Stimulated activated CD4-positive, alpha-beta T cell treated with anti-CD3 and anti-CD28 coated beads, Interleukin-4, amount 100 ng/mL, for 24 hours (primary cell): ENCODE measurements around the gene CNTN6.

Experiments used
- DNase-seq: peaks from one replicate; pipeline ENCODE4 v3.0.0-alpha.2; 2020

The CNTN6 gene

DNA sequence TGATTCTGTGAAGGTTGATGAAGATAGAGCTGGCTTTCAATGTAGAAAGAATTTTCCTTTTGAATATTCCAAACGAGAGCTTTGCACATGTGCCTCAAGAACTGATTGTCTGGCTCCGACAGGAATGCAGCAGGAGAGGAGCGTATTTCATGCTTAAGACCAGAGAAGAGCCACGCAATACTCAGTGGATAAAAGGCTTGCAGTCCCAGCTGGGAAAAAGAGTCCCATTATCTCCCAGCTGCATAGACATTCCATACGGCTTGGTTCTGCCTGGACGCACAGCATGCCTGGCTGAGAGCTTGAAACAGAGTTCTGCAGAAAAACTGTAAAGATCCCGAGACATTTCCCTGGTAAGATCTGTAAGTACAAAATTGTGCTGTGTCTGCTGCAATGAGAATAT, at the start of gene CNTN6:
Gene CNTN6, plus strand, starts transcription at position 254 of the 400 bp plus-strand sequence. CDS start 54,985 bp downstream, outside the sequence.
- no peak for DNase-seq

DNA sequence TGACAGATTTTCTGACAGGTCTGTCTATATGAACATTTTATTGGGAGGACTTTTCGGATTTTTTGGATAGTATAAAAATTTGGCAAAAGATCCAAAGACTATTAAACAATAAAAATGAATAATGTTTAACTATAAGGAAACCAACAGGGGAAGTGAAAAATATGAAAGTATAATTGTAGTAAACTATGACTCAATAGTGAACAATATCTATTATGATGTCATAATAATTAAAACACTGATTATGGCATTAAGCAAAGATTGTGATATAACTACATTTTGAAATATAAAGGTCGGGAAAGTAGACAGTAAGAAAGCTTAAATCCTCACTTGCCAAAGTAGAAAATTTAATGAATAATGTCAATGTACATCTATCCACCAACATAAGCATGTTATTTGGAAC, 44.3 kb upstream of the CNTN6 start:
- DNase-seq: no peak

DNA sequence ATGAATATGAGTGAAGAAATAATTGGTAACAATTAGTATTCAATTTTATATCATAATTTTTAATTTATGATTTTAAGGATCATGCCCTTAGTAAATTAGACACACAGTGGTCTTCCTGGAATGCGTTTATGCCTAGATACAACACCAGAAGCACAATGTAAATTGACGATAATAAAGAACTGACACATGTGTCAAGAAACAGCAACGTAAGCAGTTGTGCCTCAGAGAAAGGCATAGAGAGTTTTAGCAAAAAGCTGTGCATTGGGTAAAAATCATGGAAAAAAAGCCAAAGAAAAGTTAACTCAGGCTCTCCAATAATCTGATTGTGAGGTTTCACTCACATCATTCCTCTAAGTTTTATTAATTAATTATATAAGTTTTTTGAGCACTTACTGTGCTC, 37.0 kb upstream of the CNTN6 start:
- no peak for DNase-seq

DNA sequence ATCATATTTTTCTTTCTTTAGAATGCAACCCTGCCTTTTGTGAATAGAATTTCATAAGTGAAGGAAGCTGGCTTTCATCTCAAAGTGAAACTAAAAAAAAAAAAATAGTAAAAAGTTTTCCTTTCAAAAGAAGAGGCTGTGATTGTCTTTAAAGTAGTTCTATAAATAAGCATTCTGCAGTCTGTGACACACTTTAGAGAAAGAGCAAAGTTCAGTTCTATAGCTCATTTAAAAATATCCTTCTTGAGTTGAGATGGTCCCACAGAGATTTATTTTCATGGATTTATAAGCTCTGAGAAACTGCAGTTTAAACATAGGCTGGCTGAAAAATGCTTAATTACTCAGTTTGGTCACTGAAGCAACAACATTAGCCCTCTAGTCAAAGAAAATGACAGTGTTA, 36.1 kb upstream of the CNTN6 start:
- no peak for DNase-seq

DNA sequence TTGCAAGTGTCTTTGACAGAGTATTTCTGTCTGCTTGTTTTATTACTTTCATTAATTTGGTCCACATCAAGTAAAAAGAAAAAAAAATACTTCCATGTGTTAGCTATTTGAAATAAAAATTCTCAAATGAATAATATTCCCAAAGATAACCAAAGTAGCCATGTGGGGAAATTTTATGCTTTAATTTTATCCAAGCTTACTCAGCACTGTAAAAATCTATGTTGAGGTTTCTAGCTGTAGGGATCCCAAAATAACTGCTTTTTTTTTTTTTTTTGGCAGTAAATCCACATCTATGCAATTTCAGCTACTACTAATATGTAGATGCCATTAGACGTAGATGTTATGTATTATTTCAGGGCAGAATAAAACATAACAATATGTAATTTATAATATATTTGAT, 35.4 kb upstream of the CNTN6 start:
- DNase-seq: no peak

DNA sequence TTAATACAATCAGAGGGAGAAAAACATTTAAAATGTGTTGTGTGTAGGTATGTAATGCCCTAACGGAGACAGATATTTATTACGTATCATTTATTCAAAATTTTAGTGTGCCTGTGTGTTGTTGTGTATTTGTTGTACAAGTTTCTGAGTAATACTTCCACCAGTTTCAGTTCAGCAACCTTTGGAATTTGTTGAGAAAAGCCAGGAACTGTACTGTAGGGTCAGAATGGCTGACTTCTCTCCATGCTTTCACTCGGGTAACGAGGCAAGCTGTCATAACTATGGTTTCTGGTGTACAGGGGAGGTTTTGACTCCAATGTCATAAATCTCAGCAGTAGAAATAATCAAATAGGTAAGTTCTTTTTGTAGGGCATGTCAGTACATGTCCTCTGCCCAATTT, 23.8 kb upstream of the CNTN6 start:
- no peak for DNase-seq

DNA sequence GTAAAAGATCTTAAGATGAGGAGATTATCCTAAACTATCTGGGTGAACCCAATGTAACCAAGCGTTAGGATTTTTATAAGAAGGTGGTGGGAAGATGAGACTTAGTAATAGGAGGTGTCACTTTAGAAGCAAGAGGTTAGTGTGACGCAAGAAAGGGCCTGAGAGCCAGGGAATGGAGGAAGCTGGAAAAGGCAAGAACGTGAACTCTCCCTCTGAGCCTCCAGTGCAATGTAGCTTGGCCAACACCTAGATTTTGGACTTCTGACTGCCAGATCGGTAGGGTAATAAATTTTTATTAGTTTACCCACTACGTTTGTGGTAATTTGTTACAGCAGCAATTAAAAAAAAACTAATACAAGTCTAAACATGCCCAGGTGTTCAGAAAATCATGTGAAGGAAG, 20.8 kb upstream of the CNTN6 start:
- DNase-seq: no peak

DNA sequence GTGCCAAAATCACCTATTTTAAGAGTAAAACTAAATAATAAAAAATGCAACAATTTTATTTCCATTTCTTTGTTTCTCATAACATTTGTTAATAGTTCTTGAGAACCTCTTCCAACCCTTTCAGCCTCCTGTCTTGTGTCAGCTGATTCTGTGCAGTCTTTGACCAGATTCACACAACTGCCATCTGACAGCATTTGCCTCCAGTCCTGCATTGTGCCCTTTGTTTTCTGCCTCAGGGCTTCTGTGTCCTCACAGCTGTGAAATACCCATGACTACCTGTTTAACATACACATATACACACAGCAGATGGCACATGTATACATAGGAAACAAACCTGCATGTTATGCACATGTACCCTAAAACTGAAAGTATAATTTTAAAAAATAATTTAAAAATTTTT, 13.2 kb upstream of the CNTN6 start:
- DNase-seq: no peak

DNA sequence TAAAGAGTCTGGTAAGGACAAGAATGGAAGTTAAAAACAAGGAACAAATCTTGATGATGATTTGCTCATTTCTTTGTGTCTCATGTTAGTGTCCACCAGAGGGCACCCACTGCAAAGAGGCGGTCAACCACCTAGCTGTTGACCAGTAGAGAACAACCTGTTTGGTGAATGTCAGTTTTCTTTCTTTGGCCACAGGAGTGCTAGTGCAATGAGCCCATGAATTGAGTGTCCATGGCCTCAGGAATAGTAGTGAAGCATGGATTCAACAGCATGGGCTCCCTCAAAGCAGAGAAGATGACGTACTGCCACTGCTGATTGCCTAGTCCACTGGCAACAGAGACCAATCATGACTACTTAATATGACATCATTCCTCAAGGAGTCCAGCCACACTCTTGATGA, 10.7 kb upstream of the CNTN6 start:
- DNase-seq: no peak

DNA sequence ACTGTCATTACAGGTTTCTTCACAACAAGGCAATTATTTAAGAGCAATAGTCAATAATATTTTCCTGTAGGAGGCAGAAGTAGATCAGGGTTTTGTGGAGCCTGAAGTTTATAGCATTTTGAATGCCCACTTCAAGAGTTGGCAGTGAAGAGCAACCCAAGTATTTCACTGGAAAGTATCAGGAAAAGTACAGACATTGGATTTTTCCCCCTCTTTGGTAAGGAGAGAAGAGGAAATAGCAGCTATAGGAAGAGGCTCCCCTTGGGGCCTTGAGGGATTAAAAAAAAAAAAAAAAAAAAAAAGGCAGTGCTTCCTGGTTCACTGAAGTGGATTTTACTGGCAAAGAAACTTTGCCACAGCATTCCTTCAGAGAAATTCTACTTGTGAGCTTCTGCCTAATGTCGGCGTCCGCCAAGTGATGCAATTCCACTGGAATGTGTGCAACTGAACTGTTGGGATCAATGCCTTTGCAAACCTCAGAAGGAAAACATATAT, 5.7 kb upstream of the CNTN6 start:
- no peak for DNase-seq

DNA sequence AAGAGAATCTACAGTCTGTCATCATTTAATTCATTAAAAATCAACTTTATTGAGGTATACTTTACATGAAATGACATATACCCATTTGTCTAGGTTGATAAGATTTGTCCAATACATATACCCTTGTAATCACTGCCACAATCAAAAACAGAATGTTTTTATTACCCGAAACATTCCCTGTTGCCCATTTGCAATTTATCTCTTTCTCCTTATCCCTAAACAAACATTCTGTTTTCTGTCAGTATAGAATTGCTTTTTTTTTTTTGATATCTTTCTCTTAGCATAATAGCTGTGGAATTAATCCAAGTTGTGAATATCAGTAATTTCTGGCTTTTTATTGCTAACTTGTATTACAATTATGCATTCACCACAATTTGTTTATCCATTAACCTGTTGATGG, 4.3 kb upstream of the CNTN6 start:
- DNase-seq: no peak

DNA sequence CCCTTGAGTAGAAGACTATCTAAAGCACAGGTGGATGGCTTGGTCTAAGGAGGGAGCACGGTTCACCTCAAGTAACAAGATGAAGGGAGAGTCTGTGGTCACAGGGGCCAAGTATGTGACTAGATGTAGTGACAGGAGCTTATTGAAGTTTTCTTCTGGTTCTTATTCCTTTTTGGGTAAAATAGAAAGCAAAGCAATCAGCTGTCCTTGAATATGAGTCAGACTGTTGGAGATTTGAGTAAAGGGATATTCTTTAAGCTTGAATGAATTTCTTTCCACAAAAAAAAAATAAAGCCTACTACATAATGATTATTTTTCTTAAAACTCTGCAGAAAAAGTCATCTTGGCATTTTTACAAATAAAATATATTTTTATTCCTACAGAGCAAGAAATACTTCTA, 1.5 kb upstream of the CNTN6 start:
- no peak for DNase-seq

DNA sequence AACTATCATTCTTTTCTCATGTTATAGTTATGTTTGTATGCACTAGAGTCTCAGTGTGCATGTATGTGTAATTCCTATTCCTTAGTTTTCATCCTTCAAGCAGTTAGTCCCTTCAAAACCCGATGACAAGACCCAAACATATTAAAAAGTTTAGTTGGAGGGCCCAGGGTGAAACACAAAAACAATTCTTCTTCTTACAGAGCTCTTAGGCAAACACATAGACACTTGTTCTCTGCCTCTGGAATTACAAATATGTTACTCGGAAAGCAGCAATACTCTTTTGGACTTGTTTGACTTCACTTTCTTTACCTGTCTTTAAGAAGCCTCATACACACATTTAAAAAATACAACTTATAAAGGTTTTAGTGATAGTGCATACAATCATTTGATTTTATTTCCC, 763 bp upstream of the CNTN6 start:
- no peak for DNase-seq

DNA sequence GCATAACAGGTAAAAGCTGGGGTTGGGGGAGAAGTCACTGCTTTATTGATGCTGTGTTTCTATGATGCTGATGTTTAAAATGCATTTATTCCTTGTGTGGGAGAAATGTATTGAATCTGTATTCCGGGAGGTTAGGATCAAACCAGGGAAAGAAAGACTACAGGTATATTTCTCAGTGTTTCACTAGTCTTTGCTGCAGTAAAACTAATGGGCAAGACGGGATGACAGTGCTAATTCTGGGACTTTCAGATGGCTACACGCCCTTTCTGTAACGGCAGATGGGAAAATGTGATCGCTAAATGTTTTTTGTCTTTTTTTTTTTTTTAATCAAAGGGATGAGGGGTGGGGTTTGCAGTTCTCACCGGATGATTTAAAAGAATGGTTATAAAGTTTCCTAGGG, 393 bp downstream of the CNTN6 start:
- no peak for DNase-seq

DNA sequence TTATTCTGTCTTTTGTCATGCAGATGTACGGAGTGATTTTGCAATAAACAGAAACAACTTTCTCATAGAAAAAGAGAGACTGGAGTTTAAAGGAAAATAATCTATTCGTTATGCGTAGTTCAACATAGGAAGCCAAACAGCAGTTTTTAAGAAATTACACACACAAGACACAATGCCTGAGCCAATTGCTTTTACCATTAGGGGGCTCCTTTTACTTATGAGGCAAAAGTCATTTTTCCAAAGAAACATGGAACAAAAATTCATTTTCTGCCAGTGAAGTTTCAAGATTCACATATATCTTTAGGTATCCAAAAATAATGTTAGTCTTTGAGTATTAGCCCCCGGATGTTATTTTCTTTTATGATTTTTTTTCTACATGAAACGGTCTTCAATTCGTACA, 10.7 kb downstream of the CNTN6 start:
- no peak for DNase-seq

DNA sequence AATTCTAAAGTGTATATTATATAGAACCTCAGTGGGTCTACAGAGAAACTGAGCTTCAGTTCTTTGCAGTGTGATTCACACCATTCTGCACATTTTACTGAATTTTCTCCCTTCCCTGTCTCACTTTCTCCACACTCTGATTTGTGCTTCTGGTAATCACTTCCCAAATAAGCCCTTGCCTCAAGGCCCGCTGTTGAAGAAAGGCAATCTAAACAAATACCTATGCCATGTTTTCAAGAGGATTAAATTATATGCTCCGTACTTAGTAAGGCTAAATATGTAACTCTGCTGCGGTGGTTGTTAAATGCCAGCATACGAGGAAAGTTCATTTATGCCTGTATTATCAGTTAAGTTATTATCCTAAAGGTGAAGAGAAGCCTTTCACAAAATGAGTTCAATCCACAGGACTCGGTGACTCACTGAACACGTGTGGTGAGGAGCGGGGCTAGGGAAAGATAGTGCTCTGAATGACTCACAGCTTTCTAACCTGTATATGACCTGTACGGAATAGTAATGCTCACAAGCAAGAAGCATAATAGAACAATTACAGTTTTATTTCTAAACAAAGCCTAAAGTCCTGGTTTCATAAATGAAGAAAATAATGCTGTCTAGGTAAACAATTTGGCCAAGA, 25.1 kb downstream of the CNTN6 start:
- no peak for DNase-seq

DNA sequence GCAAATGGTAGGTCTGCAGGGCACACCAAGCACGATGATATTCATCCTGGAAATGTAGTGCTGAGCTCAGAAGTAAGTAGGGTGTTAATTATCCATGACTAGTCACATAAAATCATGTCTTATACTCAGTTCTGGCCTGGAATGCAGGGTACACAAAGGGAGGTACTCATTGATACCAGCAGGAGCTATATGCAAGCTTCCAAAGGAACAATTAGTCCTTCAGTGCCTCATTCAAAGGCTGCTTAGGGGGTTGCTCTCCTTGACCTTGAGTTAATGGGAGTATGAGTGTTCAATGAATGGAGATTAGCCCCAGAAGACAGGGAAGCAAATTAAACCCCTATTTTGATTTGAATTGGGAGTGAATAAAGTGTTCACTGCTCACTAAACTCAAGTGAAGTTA, 38.3 kb downstream of the CNTN6 start:
- DNase-seq: no peak

DNA sequence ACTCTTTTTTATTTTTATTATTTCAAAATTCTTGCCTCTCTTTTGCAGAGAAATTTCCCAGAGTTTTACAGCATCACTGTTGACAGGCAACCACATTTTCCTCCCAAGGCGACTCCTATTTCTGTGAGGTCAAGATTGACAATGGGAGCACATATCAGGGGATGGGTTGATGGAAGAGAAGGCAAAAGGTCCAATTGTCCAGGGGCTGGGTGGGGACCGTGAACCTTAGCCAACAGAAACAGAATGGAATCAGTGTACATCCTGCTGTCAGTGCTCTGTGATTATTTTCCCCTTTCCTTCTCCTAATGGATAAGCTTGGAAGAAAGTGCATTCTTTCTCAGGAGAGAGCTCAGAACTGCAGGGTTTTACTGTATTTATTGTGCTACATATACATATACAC, 42.4 kb downstream of the CNTN6 start:
- DNase-seq: no peak

DNA sequence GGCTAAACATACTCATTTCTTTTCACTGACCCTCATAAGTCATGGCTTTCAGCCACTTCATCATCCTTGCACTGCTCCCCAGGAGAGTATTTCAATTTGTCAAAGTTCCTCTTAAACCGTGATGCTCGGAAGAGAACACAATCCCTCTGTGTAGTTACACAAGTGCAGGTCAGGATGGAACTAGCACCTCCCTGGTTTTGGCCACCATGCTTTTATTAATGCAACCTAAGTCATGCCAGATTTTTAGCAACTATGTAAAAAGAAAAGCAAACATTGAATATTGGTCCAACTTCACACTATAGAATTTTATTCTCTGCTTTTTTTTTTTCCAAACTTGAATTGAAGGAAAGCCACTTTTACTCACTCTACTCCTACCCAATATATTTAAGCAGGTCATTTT, 45.2 kb downstream of the CNTN6 start:
- no peak for DNase-seq

DNA sequence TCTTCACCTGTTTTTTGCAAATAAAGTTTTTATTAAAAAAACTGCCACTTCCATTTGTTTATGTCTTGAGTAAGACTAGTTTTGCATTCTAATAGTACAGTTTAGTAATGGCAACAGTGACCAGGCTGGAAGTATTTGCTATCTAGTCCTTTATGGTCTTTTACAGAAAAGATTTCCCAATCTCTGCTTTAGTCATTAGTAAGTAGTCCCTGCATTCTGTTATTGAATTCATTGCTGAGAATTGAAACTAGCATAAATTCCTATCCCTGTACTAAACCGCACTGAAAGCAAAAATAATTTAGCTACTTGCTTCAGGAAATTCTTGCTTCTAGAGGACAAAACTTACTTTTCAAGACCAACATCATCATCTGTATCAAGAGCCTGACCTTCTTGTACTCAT, 46.2 kb downstream of the CNTN6 start:
- no peak for DNase-seq

DNA sequence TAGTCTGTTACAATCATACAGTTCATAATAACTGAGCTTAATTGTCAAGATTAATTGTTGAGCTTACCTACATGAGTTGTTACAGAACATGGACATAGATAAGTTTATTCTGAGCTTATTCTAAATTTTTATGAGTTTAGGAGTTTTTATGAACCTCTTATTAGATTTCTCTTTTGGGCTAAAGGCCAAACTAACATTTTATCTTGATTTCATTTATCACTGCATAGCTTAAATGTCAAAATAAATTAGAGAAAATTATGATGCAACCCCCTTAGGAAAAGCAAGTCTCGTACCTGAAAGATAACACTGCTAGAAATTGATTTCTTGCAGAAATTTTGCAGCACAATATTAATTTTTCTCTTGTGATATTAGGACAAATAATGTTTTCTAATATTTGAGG, 54.5 kb downstream of the CNTN6 start:
- no peak for DNase-seq

DNA sequence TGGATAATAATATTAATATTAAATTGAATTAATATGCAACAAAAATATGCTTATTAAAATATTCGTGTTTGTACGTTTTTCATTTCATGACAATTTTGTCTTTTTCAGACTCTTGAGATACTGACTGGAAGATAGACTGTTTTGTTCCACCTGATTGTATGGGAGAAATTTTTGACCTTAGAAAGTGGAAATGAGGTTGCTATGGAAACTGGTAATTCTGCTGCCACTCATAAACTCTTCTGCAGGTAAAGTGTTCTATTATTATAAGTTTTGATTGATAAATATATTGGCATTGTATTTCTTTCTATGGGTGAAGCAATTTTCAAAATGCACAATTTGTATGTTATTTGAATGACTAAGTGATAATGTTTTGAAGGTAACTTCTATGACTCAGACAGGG, 55.0 kb downstream of the CNTN6 start:
- no peak for DNase-seq

DNA sequence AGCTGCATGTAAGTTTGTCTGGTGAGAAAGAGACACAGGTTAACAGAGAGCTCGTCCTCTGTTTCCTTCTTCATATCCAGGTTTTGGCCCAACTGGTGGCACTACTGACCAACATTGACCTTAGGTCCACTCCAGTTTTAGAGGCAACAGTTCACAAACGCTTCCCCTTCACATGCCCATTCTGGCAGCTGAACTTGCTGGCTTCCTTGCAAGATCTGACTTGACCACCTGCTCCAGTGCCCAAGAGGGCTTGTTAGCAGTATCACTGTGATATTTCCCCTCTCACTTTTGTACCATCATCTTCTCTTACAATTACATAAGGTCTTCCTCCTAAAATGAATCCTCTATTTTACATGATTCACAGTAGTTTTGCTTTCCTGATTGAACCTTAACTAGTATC, 71.3 kb downstream of the CNTN6 start:
- no peak for DNase-seq

DNA sequence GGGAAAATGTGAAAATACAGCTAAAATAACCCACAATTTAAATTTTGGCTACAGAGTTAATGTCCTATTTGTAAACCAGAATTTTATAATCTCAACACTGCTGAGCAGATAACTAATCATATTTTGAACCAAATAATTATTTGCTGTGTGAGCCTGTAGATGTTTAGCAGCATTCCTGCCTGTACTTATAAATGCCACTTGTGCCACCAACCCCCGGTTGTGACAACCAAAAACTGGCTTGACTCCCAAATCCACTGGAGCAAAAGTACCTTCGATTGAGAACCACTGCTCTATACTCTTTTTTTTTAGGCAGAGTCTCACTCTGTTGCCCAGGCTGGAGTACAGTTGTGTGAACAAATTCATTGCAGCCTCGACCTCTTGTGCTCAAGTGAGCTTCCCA, 78.5 kb downstream of the CNTN6 start:
- no peak for DNase-seq

DNA sequence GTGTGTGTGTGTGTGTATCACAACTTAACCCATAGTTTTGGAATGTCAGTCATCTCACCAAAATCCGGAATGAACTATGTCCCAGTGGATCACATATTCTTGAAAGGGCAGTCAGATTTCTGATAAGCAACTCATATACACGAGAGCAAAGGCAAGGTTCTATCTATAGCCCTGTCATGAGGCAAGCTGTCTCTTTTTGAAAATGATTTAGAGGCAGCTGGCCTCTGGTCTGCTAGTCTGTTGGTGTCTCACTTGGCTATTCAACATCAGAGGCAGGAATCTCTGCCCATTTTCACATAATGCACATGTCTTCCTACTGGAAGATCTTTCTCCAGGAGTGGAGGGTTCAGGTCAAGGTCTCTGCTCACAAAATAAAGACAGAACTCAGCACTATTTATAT, 79.8 kb downstream of the CNTN6 start:
- DNase-seq: no peak

DNA sequence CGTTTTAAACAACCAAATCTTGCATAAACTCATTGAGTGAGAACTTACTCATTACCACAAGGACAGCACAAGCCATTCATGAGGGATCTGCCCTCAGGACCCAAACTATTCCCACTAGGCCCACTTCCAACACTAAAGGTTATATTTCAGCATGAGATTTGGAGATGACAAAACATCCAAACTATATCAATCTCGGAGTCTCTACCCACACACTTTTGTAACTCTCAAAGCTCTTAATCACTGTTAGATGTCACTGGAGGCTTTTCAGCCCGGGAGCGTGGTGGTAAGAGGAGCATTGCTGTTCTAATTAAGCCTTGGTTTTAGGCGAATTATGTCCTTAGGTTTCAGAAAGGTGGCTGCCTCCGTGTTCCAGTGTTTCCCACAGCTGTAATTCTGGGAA, 86.3 kb downstream of the CNTN6 start:
- no peak for DNase-seq
